GM21381 (cell line): ENCODE results near the gene NAV3.
"Not testable (repeated sequence)": the region's sequence is repeated elsewhere in the genome, so short reads cannot be mapped to it uniquely, and the experiment has no call there.

ENCODE experiments used
- ATAC-seq: cut with Tn5 transposase; IDR thresholded peaks from one replicate; pipeline ENCODE4 v1.9.1; 2021; ENCODE audit warnings: mild to moderate bottlenecking, moderate library complexity; ENCODE audit not compliant: unreplicated experiment

The NAV3 gene

DNA sequence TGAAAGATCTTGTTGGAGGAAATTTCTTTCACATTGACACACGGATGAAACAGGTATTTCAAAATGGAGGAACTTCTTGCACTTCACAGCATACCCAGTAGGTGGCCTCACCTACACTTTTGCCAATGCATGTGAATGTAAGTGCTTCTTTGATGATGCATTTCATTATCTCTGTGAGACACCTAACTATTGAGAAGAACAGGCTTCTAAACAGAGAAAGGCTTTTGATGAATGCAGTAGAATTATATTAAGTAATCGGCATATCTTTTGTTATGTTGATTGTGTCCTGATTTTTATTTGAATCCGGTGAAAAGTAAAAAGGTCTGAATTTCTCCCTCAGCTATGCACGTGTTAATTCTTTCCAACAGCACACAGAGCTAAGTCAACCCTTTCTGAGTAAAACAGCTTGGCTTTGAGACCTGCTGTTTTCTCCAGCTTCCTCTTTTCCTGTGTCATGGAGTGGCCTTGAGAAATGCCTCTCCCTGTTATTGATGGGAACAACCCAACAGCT lies 399.0 kb downstream of the NAV3 start:
- peak; percentile 98 for ATAC-seq

DNA sequence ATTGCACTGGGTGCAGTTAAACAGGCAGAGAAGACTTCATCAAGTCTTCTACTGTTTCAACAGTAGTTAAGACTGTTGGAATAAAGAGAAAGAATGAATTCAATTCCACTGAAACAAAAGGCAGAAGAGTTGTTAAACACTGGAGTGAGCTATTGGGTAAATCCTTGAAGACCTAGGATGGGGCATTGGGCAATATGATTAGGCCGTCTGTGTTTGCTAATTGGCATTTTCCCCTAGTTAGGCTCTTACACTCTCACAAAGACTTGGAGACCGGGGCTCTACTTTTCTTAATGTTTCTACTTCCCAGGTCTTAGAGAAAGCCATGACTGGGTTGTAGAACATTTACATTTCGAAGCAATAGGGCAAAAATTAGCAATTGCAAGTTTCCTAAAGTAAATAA lies 402.1 kb downstream of the NAV3 start:
- no peak for ATAC-seq

DNA sequence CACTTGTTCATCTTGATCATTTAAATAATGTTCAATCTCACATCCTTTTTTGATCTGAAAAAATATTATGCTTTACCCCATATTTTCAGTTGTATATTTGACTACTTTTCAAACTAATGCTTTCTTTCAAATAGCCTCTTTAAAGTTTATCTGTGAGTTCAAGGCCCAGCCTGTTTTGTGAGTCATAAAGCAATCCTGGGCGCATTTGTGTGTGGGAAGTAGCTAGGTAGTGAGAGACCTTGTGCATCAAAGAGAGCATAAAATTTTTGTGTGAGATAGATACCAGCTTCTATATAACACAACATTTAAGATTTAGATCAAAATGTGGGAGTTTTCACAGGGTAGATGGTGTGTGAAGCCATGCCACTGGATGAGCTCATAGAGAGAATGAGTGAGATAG lies 405.6 kb downstream of the NAV3 start:
- no peak for ATAC-seq

GRCh38 chr12:78239544-78239943 lies 408.9 kb downstream of the NAV3 start:
- ATAC-seq: no peak

DNA sequence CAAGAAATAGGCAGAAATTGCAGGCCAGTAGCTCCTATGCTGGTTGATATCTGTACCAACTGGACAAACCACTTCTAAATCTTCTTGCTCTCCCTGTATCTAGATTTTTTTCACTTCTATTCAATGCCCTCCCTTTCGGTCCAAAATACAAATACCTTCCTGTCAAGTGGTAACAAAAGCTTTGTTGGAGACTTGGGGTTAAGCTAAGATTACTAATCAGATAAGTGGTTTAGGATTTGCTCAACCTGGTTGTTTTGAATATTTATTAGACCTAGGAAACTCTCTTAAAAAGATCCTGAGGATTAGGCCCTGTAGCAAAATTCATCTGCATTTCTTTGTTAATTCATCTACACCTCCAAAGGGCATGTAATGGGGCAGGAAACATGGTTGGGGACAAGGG lies 410.1 kb downstream of the NAV3 start:
- no peak for ATAC-seq

GRCh38 chr12:78241446-78241845 lies 410.8 kb downstream of the NAV3 start:
- no peak for ATAC-seq

DNA sequence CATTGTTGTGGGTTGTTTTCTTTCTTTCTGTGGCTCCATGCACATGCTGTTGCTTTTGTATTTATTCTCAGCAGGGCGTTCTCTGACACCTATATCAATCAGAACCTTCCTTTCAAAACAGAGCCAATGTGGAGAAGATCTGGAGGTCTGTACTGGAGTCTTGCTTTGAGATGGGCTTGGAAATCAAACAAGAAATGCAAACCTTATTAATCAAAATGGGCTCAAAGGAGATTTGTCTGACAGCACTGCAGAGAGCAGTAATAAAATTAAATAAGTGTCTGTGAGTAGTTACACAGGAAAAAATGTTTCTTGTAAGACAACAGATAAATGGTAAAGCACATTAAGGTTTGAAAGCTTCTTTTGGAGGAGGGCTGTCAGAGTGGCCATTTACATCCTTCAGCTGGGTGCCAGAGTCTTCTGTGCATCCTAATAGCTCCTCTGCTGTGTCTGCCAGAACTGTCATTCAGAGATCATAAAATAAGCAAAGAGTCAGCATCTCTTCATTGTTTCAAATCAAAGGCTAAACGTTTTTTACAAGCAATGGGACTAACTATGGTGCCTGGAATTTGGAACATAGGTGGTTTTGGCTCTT lies 414.3 kb downstream of the NAV3 start:
- ATAC-seq: no peak

- no peak for ATAC-seq
Measured at GRCh38 chr12:78248321-78248720, 417.6 kb downstream of the NAV3 start.

GRCh38 chr12:78249578-78249977 lies 418.9 kb downstream of the NAV3 start:
- ATAC-seq: no peak

GRCh38 chr12:78257662-78258061 lies 427.0 kb downstream of the NAV3 start:
- not testable (repeated sequence) for ATAC-seq

DNA sequence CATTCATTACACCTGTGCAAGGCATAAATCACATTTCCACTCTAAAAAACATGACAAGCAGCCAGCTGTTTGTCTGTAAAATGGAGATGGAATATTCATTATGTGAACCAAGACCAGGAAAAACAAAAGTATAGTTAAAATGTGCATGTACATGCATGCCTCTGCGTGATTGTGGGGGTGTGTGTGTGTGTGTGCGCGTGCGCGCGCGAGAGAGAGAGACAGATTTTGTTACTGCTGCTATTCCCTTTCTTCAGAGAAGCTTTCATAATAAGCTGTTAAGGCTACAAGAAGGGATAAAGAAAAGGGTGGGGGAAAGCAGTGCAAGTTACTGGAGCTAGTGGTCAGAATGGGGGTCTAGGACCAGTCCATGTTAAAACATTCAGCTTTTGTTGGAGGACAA lies 430.3 kb downstream of the NAV3 start:
- ATAC-seq: no peak

DNA sequence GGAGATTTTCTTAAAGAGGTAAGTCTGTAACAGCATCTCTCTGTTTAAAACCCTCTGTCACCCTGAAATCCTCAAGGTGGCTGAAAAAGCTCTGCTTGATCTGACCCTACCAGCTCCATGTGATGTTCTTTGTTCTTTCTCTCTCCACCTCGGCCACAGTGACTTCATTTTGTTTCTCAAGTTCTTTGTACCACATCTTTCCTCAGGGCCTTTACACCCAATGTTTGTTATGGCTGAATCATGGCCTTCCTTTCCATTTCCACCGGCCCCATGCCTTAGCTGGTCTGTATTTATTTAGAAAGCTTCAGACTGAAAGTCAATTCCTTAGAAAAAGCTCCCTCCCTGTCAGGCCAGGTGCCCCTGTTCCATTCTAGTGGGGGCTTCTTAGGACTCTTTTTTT lies 431.2 kb downstream of the NAV3 start:
- no peak for ATAC-seq
